ENCODE results near the gene ANKRD34C. TPM values are rescaled to one million over a fixed set of nuclear protein-coding genes. Genes with fewer than 3 reads are reported as not detected.
"Not testable (repeated sequence)": the region's sequence is repeated elsewhere in the genome, so short reads cannot be mapped to it uniquely, and the experiment has no call there.

The ANKRD34C gene
- total RNA-seq, 1 experiment from 2014 or later, result not detected

DNA sequence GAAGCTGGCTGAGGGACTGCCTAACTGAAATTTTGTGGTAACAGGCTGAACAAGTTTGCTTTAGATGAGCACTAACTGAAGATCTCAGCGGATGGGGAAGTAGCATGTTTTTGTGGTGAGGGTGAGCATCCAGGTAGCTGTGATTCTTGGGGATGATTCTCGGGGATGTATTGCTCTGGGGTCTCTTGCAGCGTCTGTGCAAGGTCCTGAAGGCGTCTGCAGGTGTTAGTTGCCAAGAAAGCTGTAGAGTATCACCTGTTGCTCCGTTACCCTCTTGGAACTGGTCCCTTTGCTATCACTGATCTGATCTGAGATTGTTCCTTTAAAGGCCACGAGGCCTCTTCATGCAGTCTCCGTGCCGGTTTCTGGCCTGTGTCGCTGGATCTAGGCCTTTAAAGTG, 34.3 kb downstream of the ANKRD34C start:
- TF ChIP-seq EZH2phosphoT487 (IDR thresholded peaks at IDR 0.05; ENCODE audit: borderline replicate concordance, low read length), result no peak
- TF ChIP-seq, protein P1, sequence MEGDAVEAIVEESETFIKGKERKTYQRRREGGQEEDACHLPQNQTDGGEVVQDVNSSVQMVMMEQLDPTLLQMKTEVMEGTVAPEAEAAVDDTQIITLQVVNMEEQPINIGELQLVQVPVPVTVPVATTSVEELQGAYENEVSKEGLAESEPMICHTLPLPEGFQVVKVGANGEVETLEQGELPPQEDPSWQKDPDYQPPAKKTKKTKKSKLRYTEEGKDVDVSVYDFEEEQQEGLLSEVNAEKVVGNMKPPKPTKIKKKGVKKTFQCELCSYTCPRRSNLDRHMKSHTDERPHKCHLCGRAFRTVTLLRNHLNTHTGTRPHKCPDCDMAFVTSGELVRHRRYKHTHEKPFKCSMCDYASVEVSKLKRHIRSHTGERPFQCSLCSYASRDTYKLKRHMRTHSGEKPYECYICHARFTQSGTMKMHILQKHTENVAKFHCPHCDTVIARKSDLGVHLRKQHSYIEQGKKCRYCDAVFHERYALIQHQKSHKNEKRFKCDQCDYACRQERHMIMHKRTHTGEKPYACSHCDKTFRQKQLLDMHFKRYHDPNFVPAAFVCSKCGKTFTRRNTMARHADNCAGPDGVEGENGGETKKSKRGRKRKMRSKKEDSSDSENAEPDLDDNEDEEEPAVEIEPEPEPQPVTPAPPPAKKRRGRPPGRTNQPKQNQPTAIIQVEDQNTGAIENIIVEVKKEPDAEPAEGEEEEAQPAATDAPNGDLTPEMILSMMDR (conservative IDR thresholded peaks at IDR 0.05; ENCODE audit: low read depth, low read length), result no peak
- TF ChIP-seq EZH2 (IDR thresholded peaks at IDR 0.05; ENCODE audit: low read length, unreplicated experiment), result no peak
- Histone ChIP-seq H3K4me2 (ENCODE audit: low read length) (no peak overlapping the region), H3K36me3 (ENCODE audit: low read depth, low read length) (peaks cover 67% of the 10 kb centered on the region), H3K27ac (ENCODE audit: low read length) (no peak overlapping the region), H3K9me2 (replicated peaks; ENCODE audit: low read length) (no peaks in the 10 kb centered on the region), H3K27me3 (ENCODE audit: low read length) (no peaks in the 10 kb centered on the region), H3K4me1 (ENCODE audit: insufficient read depth, low read length) (peaks cover 39% of the 10 kb centered on the region), H3K9ac (ENCODE audit: low read length) (no peak overlapping the region), H3K4me3 (ENCODE audit: low read length) (no peak overlapping the region), H2AFZ (ENCODE audit: low read length) (no peak overlapping the region), H3F3A (ENCODE audit: low read length, unreplicated experiment) (no peaks in the 10 kb centered on the region), H3K9me3 (ENCODE audit: low read length) (no peaks in the 10 kb centered on the region), H4K20me1 (ENCODE audit: low read length) (peaks cover 10% of the 10 kb centered on the region; the same call in 1 of the 2 replicates), H3K79me2 (ENCODE audit: low read length) (peaks cover 75% of the 10 kb centered on the region)
- DNase-seq (no peak), ATAC-seq (no peak)
- intact Hi-C loops (cut with micrococcal nuclease), result no loop called here
- POLR2A ChIA-PET (ENCODE audit: unreplicated experiment), result no interaction called here
- CTCF ChIA-PET, result no interaction called here
- no TSS peak for BruUV-seq (replicated peaks)

DNA sequence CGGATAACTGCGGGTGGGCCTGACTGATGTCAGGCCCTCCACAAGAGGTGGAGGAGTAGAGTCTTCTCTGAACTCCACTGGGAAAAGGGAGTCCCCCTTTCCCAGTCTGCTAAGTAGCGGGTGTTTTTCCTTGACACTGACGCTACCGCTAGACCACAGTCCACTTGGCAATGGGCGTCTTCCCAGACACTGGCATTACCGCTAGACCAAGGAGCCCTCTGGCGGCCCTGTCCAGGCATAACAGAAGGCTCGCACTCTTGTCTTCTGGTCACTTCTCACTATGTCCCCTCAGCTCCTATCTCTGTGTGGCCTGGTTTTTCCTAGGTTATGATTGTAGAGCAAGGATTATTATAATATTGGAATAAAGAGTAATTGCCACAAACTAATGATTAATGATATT, 37.5 kb downstream of the ANKRD34C start:
- H3F3A ChIP-seq (ENCODE audit: low read length, unreplicated experiment); POLR2A ChIA-PET (ENCODE audit: unreplicated experiment); H3K9ac ChIP-seq (ENCODE audit: low read length); H3K4me1 ChIP-seq (ENCODE audit: insufficient read depth, low read length); H4K20me1 ChIP-seq (ENCODE audit: low read length); intact Hi-C loops (cut with micrococcal nuclease); ATAC-seq; H3K4me3 ChIP-seq (ENCODE audit: low read length); BruUV-seq (replicated peaks); H3K27me3 ChIP-seq (ENCODE audit: low read length); H3K9me3 ChIP-seq (ENCODE audit: low read length); H3K27ac ChIP-seq (ENCODE audit: low read length); H2AFZ ChIP-seq (ENCODE audit: low read length); CTCF ChIA-PET; DNase-seq; H3K9me2 ChIP-seq (replicated peaks; ENCODE audit: low read length); H3K4me2 ChIP-seq (ENCODE audit: low read length): not testable (repeated sequence)
- Histone ChIP-seq H3K36me3 (ENCODE audit: low read depth, low read length) (peaks cover 68% of the 10 kb centered on the region), H3K79me2 (ENCODE audit: low read length) (peaks cover 52% of the 10 kb centered on the region)

DNA sequence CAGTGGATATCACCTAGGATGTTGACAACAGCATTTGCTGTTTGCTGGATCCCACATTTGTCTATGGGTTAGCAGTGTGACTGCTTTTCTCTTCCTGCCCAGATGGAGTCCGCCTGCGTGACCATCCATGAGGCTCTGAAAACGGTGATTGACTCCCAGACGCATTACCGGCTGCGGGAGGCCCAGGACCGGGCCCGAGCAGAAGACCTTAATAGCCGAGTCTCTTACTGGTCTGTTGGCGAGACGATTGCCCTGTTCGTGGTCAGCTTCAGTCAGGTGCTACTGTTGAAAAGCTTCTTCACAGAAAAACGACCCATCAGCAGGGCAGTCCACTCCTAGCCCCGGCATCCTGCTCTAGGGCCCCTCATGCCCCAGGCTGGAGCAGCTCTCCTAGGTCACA, 39.4 kb downstream of the ANKRD34C start:
- H3K4me2 ChIP-seq (ENCODE audit: low read length), result no peak overlapping the region
- peaks cover 50% of the 10 kb centered on the region for H3K36me3 ChIP-seq (ENCODE audit: low read depth, low read length)
- POLR2A ChIA-PET (ENCODE audit: unreplicated experiment), result no interaction called here
- ATAC-seq (no peak), DNase-seq (no peak)
- no peaks in the 10 kb centered on the region for H3K9me2 ChIP-seq (replicated peaks; ENCODE audit: low read length)
- H3F3A ChIP-seq (ENCODE audit: low read length, unreplicated experiment), result no peaks in the 10 kb centered on the region
- CTCF ChIA-PET, result no interaction called here
- H3K27me3 ChIP-seq (ENCODE audit: low read length), result no peaks in the 10 kb centered on the region
- no peak overlapping the region for H2AFZ ChIP-seq (ENCODE audit: low read length)
- no peak overlapping the region for H3K4me3 ChIP-seq (ENCODE audit: low read length)
- TF ChIP-seq EZH2phosphoT487 (IDR thresholded peaks at IDR 0.05; ENCODE audit: borderline replicate concordance, low read length), result no peak
- no peaks in the 10 kb centered on the region for H3K9me3 ChIP-seq (ENCODE audit: low read length)
- H3K27ac ChIP-seq (ENCODE audit: low read length), result no peak overlapping the region
- H3K79me2 ChIP-seq (ENCODE audit: low read length), result peaks cover 36% of the 10 kb centered on the region
- H3K4me1 ChIP-seq (ENCODE audit: insufficient read depth, low read length), result no peaks in the 10 kb centered on the region
- intact Hi-C loops (cut with micrococcal nuclease), result no loop called here
- H3K9ac ChIP-seq (ENCODE audit: low read length), result no peak overlapping the region
- no TSS peak for BruUV-seq (replicated peaks)
- 0 out of 2 replicates have a peak, but pooled peaks cover 9% of the 10 kb centered on the region for H4K20me1 ChIP-seq (ENCODE audit: low read length)

DNA sequence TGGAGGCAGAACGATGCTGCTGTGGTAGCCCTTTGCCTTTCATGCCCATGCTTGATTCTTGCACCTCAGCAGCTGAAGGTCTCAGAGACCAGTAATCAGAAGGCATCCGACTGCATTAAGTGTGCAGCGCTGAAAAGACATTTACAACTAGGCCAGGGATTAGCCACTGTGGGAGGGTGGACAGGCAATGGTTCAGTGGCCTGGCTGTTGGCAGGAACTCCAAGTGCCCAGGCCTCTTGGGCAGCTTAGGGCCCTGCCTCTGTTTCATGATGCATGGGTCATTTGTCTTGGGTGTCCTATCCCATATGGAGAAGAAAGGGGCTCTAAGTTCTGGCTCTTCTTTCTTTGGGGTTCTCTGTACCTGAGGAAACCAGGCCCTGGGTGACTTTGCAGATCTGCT, 39.8 kb downstream of the ANKRD34C start:
- TF ChIP-seq EZH2phosphoT487 (IDR thresholded peaks at IDR 0.05; ENCODE audit: borderline replicate concordance, low read length), result no peak
- TF ChIP-seq, protein P1 (conservative IDR thresholded peaks at IDR 0.05; ENCODE audit: low read depth, low read length), result no peak
- TF ChIP-seq EZH2 (IDR thresholded peaks at IDR 0.05; ENCODE audit: low read length, unreplicated experiment), result no peak
- Histone ChIP-seq H3K36me3 (ENCODE audit: low read depth, low read length) (peaks cover 47% of the 10 kb centered on the region), H3K4me1 (ENCODE audit: insufficient read depth, low read length) (no peaks in the 10 kb centered on the region), H3K9me2 (replicated peaks; ENCODE audit: low read length) (no peaks in the 10 kb centered on the region), H3F3A (ENCODE audit: low read length, unreplicated experiment) (no peaks in the 10 kb centered on the region), H3K27me3 (ENCODE audit: low read length) (no peaks in the 10 kb centered on the region), H3K4me3 (ENCODE audit: low read length) (no peak overlapping the region), H3K9ac (ENCODE audit: low read length) (no peak overlapping the region), H3K27ac (ENCODE audit: low read length) (no peak overlapping the region), H4K20me1 (ENCODE audit: low read length) (0 out of 2 replicates have a peak, but pooled peaks cover 9% of the 10 kb centered on the region), H2AFZ (ENCODE audit: low read length) (no peak overlapping the region), H3K9me3 (ENCODE audit: low read length) (no peaks in the 10 kb centered on the region), H3K4me2 (ENCODE audit: low read length) (no peak overlapping the region), H3K79me2 (ENCODE audit: low read length) (peaks cover 31% of the 10 kb centered on the region)
- no peak for ATAC-seq
- ChIA-PET POLR2A (ENCODE audit: unreplicated experiment) (no interaction called here), CTCF (no interaction called here)
- DNase-seq, result no peak
- BruUV-seq (replicated peaks), result TSS peak; percentile 45
- intact Hi-C loops (cut with micrococcal nuclease), result no loop called here

Measured in PC-3 (cell line).